ENCODE results near the gene IPO5. TPM values are rescaled to one million over a fixed set of nuclear protein-coding genes. Genes with fewer than 3 reads are reported as not detected.

IPO5 gene
- total and polyA plus RNA-seq, 2 of the 8 experiments (the other 6 are each of a cell fraction or from before 2014, with no cell fraction given): 143 to 410 TPM

DNA sequence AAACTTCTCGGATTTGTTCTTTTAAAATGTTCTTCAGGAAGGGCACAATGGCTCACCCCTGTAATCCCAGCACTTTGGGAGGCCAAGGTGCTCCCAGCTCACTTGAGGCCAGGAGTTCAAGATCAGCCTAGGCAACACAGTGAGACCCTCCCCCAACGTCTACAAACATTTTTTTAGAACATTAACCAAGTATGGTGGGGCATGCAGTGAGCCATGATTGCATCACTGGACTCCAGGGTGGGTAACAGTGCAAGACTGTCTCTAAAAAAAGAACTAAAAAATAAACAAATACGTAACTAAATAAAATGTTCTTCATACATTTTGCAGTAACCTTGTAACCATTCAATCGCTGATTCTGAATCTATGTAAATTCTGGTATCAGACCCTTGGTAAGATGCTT lies 2.1 kb upstream of the IPO5 start:
- Histone ChIP-seq H4K91ac (replicated peaks; ENCODE audit: insufficient read length, low read length) (no peak overlapping the region), H4K20me1 (replicated peaks in 1 of 2; ENCODE audit: control insufficient read depth in 1 of 2, insufficient read depth in 2 of 2, low read length in 2 of 2) (no peaks in the 10 kb centered on the region), H2BK20ac (ENCODE audit: low read length) (no peak overlapping the region), H3K4me1 (replicated peaks in 1 of 4; ENCODE audit: control insufficient read depth in 3 of 4, insufficient read depth in 4 of 4, low read length in 3 of 4) (no peaks in the 10 kb centered on the region), H3K14ac (ENCODE audit: insufficient read length) (no peak overlapping the region), H3K9ac (replicated peaks in 1 of 4; ENCODE audit: extremely low read depth in 1 of 4, low read depth in 3 of 4, low read length in 3 of 4) (no peak overlapping the region), H3K36me3 (ENCODE audit: control insufficient read depth in 2 of 4, insufficient read depth in 4 of 4, low read length in 3 of 4) (no peaks in the 10 kb centered on the region), H3K27ac (ENCODE audit: low read depth, low read length) (no peak overlapping the region), H3K79me1 (ENCODE audit: low read depth, low read length) (no peaks in the 10 kb centered on the region), H4K5ac (ENCODE audit: insufficient read length, low read depth, low read length) (no peak overlapping the region), H3K18ac (ENCODE audit: extremely low read depth, low read length) (no peak overlapping the region), H3K4me2 (ENCODE audit: insufficient read depth in 1 of 2, low read depth in 2 of 2, low read length in 2 of 2) (no peak overlapping the region), H3K9me3 (ENCODE audit: insufficient read depth in 2 of 2, low read depth in 1 of 2, low read length in 1 of 2) (peaks cover 0 to 4% of the 10 kb centered on the region in 2 experiments; a peak in 1 of 4 replicates), H3K56ac (replicated peaks; ENCODE audit: insufficient read length, low read depth, low read length) (no peak overlapping the region), H2AFZ (ENCODE audit: low read length) (no peak overlapping the region), H3K23ac (ENCODE audit: insufficient read length) (no peak overlapping the region), H2BK12ac (ENCODE audit: low read depth, low read length) (no peak overlapping the region), H3K23me2 (ENCODE audit: low read depth, low read length) (no peaks in the 10 kb centered on the region), H4K8ac (ENCODE audit: extremely low read depth, insufficient read depth, low read length) (no peak overlapping the region), H2BK15ac (ENCODE audit: low read length) (no peak overlapping the region), H2BK120ac (replicated peaks; ENCODE audit: low read depth, low read length) (no peak overlapping the region), H3K27me3 (replicated peaks in 1 of 4; ENCODE audit: control insufficient read depth in 3 of 4, extremely low read depth in 1 of 4, insufficient read depth in 3 of 4, low read length in 3 of 4) (no peaks in the 10 kb centered on the region), H3K4ac (replicated peaks; ENCODE audit: insufficient read length, low read depth, low read length) (no peak overlapping the region), H2AK5ac (ENCODE audit: low read depth, low read length) (no peak overlapping the region), H2BK5ac (ENCODE audit: low read depth, low read length) (no peak overlapping the region), H3K4me3 (ENCODE audit: extremely low read depth in 1 of 4, insufficient read depth in 2 of 4, low read depth in 3 of 4, low read length in 4 of 4) (no peak overlapping the region), H3K79me2 (ENCODE audit: control insufficient read depth in 1 of 2, insufficient read depth in 2 of 2, low read length in 2 of 2) (no peaks in the 10 kb centered on the region)
- CTCF ChIA-PET (ENCODE audit: partially characterized antibody): no interaction called here
- DNase-seq (ENCODE audit: low read depth in 1 of 2, low spot score in 2 of 2) (no peak), FAIRE-seq (no peak)
- WGBS, 2 experiments (ENCODE audit: extremely low coverage in 1 of 2, insufficient coverage in 1 of 2, insufficient read length in 1 of 2, insufficient replicate concordance in 2 of 2, low coverage in 1 of 2, low lambda C conversion rate in 2 of 2, missing lambda C conversion rate in 1 of 2): 87% methylated on average over 4 of the region's 4 CpGs; no CpG with 5 or more reads in 1 of the 2 experiments
- POLR2A ChIA-PET (ENCODE audit: partially characterized antibody): no interaction called here
- no peak for TF ChIP-seq BCL11A (IDR thresholded peaks at IDR 0.05; ENCODE audit: low read depth in 2 of 2, low read length in 2 of 2)
- no peak for TF ChIP-seq KDM5A (IDR thresholded peaks at IDR 0.05; ENCODE audit: low read length)
- TF ChIP-seq RNF2 (IDR thresholded peaks at IDR 0.05; ENCODE audit: borderline replicate concordance, low read depth, low read length, missing control alignments, poor library complexity, severe bottlenecking): no peak
- no peak for TF ChIP-seq TBP (IDR thresholded peaks at IDR 0.05; ENCODE audit: low read depth, low read length)
- no peak for TF ChIP-seq JUN (IDR thresholded peaks at IDR 0.05; ENCODE audit: low read depth, low read length)
- no peak for TF ChIP-seq GABPA (IDR thresholded peaks at IDR 0.05; ENCODE audit: borderline replicate concordance, insufficient read depth, low read length)
- TF ChIP-seq SRF (IDR thresholded peaks at IDR 0.05; ENCODE audit: low read depth, low read length): no peak
- TF ChIP-seq, protein P1, sequence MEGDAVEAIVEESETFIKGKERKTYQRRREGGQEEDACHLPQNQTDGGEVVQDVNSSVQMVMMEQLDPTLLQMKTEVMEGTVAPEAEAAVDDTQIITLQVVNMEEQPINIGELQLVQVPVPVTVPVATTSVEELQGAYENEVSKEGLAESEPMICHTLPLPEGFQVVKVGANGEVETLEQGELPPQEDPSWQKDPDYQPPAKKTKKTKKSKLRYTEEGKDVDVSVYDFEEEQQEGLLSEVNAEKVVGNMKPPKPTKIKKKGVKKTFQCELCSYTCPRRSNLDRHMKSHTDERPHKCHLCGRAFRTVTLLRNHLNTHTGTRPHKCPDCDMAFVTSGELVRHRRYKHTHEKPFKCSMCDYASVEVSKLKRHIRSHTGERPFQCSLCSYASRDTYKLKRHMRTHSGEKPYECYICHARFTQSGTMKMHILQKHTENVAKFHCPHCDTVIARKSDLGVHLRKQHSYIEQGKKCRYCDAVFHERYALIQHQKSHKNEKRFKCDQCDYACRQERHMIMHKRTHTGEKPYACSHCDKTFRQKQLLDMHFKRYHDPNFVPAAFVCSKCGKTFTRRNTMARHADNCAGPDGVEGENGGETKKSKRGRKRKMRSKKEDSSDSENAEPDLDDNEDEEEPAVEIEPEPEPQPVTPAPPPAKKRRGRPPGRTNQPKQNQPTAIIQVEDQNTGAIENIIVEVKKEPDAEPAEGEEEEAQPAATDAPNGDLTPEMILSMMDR (IDR thresholded peaks at IDR 0.05; ENCODE audit: control extremely low read depth in 1 of 3, insufficient read depth in 1 of 3, low read depth in 1 of 3, low read length in 3 of 3): no peak
- no peak for TF ChIP-seq POLR2A (IDR thresholded peaks at IDR 0.05; ENCODE audit: control extremely low read depth in 1 of 2, low read depth in 2 of 2, low read length in 2 of 2)
- no peak for TF ChIP-seq EP300 (IDR thresholded peaks at IDR 0.05; ENCODE audit: borderline replicate concordance in 1 of 2, low read depth in 2 of 2, low read length in 2 of 2)
- TF ChIP-seq BACH1 (IDR thresholded peaks at IDR 0.05; ENCODE audit: low read length): no peak
- TF ChIP-seq EZH2 (IDR thresholded peaks at IDR 0.05; ENCODE audit: low read depth, low read length, severe bottlenecking): no peak
